HCEC 1CT (cell line): ENCODE results near the gene NOL6.
"Not testable (repeated sequence)": the region's sequence is repeated elsewhere in the genome, so short reads cannot be mapped to it uniquely, and the experiment has no call there.

ENCODE experiments used
- DNase-seq: peaks from one replicate; pipeline ENCODE4 v3.0.0-alpha.2; 2017

Gene NOL6

DNA sequence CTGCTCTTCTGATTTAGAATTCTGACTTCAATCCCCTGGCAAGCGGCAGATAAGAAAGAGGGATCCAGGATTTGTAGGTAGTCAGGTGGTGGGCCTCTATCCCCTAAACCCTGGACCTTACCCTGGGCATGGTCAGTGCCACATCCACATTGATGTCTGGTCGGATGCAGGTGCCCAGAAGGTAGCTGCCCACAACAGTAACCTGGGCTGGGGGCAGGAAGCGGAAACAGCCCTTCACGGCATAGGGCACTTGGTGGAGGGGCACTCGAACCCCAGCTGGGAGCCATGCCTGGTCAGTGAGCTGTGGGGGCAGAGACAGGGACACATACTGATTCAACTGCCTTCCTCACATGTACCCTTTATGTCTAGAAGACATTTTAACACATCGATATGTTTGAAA lies 3.8 kb downstream of the NOL6 start:
- DNase-seq, result no peak

- no peak for DNase-seq
These were observed 4.7 kb downstream of the NOL6 start for GRCh38 chr9:33468797-33469621.

- no peak for DNase-seq
These were observed 5.5 kb downstream of the NOL6 start for GRCh38 chr9:33468215-33468730.

DNA sequence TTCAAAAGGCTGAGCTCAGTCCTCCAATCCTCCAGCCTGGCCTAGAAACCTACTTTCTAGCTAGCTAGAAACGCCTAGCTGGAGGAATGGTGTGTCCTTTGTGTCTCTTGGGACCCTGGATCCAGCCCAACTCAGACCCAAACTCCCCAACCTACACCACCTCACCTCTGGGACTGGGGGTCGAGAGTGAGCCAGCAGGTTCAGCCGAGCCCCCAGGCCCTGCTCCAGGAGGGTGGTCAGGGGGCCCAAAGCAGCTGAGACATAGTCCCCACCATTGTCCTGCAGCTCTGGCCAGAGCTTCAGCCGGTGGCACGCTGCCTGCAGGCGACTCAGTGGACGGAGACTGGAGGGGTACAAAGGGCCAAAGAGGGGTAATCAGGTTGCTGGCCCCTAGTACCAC lies 6.2 kb downstream of the NOL6 start:
- DNase-seq, result no peak

- no peak for DNase-seq
These were observed 6.9 kb downstream of the NOL6 start for GRCh38 chr9:33466565-33467495.

- no peak for DNase-seq
These were observed 7.8 kb downstream of the NOL6 start for GRCh38 chr9:33465596-33466564.

DNA sequence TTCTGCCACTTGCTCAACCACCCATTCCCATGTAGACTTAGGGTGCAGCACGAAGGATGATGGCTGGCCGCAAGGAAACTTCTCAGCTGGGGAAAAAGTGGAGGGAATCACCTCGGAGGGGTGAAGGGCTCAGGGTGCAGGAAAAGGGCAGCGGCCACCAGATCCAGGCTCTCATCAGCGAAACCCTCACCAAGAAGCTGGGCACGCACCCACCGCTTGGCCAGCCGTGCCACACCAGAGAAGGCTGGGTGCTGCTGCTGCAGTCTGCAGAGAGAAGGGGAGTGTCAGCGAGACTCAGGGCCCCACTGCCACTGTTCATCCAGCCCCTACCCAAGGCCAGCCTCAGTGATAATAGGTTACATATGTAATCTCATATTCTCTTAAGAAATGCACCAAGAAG lies 8.6 kb downstream of the NOL6 start:
- DNase-seq, result no peak

DNA sequence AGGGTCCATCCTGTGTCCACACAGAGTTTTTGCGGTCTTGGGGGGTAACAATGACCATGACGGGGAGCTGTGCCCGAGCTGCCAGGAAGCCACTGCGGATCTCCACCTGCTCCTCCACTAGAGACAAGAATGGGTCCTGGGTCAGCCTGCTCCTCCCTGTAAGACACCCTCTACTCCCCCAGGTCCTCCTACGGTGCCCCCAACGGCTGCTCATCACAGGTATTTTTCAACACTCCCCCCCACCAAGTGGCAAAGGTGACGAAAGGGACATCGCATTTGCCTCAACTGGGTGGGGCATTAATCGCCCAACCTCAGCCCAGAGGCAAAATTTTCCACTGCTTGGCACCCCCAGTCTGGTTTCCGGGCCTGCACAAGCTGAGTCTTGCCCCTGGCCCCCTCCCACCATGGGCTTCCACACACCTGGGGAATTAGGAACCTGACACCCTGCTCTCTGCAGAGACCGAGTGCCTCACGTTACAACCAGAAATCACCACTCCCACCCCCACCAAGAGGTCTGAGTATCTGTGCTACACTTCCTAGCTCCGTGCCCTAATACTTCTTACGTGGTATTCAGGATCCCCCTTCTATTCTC lies 9.6 kb downstream of the NOL6 start:
- DNase-seq, result no peak

DNA sequence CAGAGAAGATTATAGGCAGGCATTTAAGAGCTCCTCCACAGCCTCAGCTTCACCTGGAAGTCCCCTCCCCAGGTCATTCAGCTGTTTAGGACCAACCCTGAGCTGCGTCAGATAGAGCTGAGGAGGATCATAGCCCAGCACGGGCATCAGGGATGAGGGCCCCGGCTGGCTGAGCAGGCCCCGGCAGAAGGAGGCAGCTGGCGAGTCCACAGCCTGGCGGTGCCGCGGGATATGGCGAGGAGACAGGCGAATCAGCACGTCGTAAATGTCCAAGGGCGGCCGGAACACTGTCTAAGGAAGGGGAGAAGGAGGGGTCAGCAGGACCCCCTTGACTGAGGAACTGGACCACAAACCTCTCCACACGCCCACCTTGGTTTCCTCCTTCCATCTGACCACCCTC lies 10.6 kb downstream of the NOL6 start:
- DNase-seq, result no peak

DNA sequence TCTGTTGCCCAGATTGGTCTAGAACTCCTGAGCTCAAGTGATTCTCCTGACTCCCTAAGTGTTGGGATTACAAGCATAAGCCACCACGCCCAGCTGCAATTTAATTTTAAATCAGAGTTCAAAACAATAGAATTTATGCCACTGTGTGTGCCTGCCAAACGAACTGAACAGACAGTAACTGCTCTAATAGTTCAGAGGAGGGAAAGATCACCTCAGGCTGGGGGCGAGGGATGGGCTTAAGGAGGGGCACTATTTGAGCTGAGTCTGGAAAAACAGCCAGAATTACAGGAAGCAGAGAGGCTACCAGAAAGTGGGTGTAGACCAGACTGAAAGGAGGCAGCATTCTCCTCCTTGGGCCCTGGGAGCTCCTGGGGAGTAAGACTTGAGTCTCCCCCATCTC lies 12.2 kb downstream of the NOL6 start:
- no peak for DNase-seq

- no peak for DNase-seq
These were observed 12.9 kb downstream of the NOL6 start for GRCh38 chr9:33460854-33461253.

GRCh38 chr9:33459115-33459514 lies 14.6 kb downstream of the NOL6 start:
- DNase-seq, result no peak

DNA sequence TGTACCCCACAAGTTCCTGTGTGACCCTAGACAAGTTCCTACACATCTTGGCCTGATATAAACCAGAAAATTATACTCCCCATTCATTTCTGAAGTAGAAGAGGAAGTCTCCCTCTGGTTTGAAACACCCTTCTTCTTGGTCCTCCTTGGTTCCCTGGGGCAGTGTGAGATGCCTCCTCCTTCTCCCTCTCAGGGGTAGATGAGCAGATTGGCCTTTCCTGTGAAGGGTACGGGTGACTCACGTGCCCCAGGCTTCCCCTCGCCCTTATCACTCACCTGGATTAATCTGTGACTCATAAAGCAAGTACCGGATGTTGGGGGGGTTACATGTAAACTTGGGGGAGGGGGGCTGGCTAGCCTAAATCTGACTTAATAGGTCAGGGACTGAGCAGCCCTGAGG lies 15.3 kb downstream of the NOL6 start:
- DNase-seq, result peak; percentile 18

GRCh38 chr9:33455945-33456344 lies 17.8 kb downstream of the NOL6 start:
- no peak for DNase-seq

DNA sequence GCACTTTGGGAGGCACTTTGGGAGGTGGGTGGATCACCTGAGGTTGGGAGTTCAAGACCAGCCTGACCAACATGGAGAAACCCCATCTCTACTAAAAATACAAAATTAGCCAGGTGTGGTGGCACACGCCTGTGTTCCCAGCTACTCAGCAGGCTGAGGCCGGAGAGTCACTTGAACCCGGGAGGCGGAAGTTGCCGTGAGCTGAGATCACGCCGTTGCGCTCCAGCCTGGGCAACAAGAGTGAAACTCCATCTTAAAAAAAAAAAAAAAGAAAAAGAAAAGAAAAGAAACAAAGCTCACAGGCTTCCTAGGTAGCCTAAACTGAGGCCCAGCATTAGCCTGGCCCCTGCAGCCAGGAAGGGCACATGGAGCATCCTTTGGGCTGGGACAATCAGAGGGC lies 18.3 kb downstream of the NOL6 start:
- DNase-seq, result not testable (repeated sequence)

DNA sequence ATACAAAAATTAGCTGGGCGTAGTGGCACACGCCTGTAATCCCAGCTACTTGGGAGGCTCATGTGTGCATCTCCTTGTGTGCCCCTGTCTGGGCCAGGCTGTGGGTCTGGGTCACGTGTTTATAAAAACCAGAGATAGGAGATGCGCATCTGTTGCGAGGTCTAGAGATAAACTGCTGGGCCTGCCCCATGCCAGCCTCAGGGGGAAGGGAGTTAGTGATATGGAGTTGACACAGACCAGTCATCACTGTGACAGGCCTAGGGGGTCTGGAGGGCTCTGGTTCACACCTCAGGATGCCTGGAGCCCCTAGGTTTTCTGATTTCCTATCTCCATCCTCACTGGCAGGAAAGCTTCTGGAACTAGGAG lies 19.1 kb downstream of the NOL6 start:
- not testable (repeated sequence) for DNase-seq

GRCh38 chr9:33453999-33454660 lies 19.6 kb downstream of the NOL6 start:
- DNase-seq, result no peak

- DNase-seq, result no peak
These were observed 20.4 kb downstream of the NOL6 start for GRCh38 chr9:33453286-33453860.

GRCh38 chr9:33452828-33453271 lies 20.9 kb downstream of the NOL6 start:
- peak; percentile 80 for DNase-seq

- no peak for DNase-seq
These were observed 23.0 kb downstream of the NOL6 start for GRCh38 chr9:33450621-33451146.

GRCh38 chr9:33449715-33450114 lies 24.0 kb downstream of the NOL6 start:
- DNase-seq, result no peak
